Measurements from ENCODE around the gene TECRL. TPM values are rescaled to one million over a fixed set of nuclear protein-coding genes. Genes with fewer than 3 reads are reported as not detected.
A peak's percentile ranks its signal among the peaks of the same experiment; 100 is the strongest.

TECRL gene
- total and polyA plus RNA-seq, 2 donors (not counting 1 experiment from before 2014, with no cell fraction given) = not detected

GRCh38 chr4:64230709-64231310 lies 178.4 kb downstream of the TECRL start:
- Histone ChIP-seq H3K9me3 (ENCODE audit: control insufficient read depth, insufficient read depth, low read depth, low read length) (no peaks in the 10 kb centered on the region), H3K4me1 (ENCODE audit: control insufficient read depth, extremely low read depth, insufficient read depth, low read length) (no peaks in the 10 kb centered on the region), H3K4me3 (replicated peaks in 1 of 4; ENCODE audit: control extremely low read depth in 1 of 4, insufficient read depth in 1 of 4, low read depth in 3 of 4, low read length in 4 of 4) (no peak overlapping the region), H3K36me3 (ENCODE audit: control insufficient read depth, insufficient read depth, low read length) (no peaks in the 10 kb centered on the region), H3K79me2 (ENCODE audit: control insufficient read depth, insufficient read depth, low read length) (no peaks in the 10 kb centered on the region), H3K4me2 (ENCODE audit: extremely low read depth, insufficient read depth, low read length) (no peak overlapping the region), H3K27me3 (ENCODE audit: control insufficient read depth, insufficient read depth, low read length) (no peaks in the 10 kb centered on the region), H3K9ac (ENCODE audit: insufficient read depth, low read length) (no peak overlapping the region), H4K20me1 (ENCODE audit: control insufficient read depth, extremely low read depth, insufficient read depth, low read length) (no peaks in the 10 kb centered on the region), H2AFZ (ENCODE audit: low read length) (no peak overlapping the region), H3K27ac (ENCODE audit: insufficient read depth, low read length) (no peak overlapping the region)
- TF ChIP-seq CTCF (conservative IDR thresholded peaks at IDR 0.05 in 1 of 2, IDR thresholded peaks at IDR 0.05 in 1 of 2; ENCODE audit: low read depth in 1 of 2, low read length in 2 of 2) (no peak), EZH2 (IDR thresholded peaks at IDR 0.05; ENCODE audit: low read length, missing control alignments) (no peak)
- DNase-seq (ENCODE audit: low read depth in 2 of 2) = peak; percentile 12 to 27
